Measurements from ENCODE around the gene CREB3. TPM values are rescaled to one million over a fixed set of nuclear protein-coding genes. Genes with fewer than 3 reads are reported as not detected.

Gene CREB3
- total and polyA plus RNA-seq, 9 of the 15 experiments (the other 6 are each of a cell fraction or from before 2014, with no cell fraction given): 5.7 to 18.3 (median 14.9) TPM

GRCh38 chr9:35732185-35732799, at the start of gene CREB3, which contains the start of gene TLN1 (continued):
- TF ChIP-seq ETS1 (conservative IDR thresholded peaks at IDR 0.05; ENCODE audit: control insufficient read depth, low read depth, low read length): 0 out of 2 replicates have a peak, but pooled peaks have one; percentile 40
- peak; percentile 92 for TF ChIP-seq ELF1 (tag; IDR thresholded peaks at IDR 0.05)
- no peak for TF ChIP-seq HMGXB4 (CRISPR knock-in tag; IDR thresholded peaks at IDR 0.05)
- TF ChIP-seq ZBTB11 (CRISPR knock-in tag; IDR thresholded peaks at IDR 0.05): peak; percentile 53 to 96 (median 79); a peak in 5 of 6 replicates
- peak in 1 of 2 experiments; percentile 64; a peak in 1 of 4 replicates for TF ChIP-seq UBTF (IDR thresholded peaks at IDR 0.05; ENCODE audit: borderline replicate concordance in 1 of 2, low read depth in 2 of 2, low read length in 2 of 2)
- peak; percentile 80 for TF ChIP-seq SP1 (CRISPR knock-in tag; IDR thresholded peaks at IDR 0.05)
- TF ChIP-seq ESRRB (CRISPR knock-in tag; IDR thresholded peaks at IDR 0.05; ENCODE audit: borderline replicate concordance): no peak
- TF ChIP-seq ZBTB12 (CRISPR knock-in tag; IDR thresholded peaks at IDR 0.05): peak; percentile 73
- TF ChIP-seq CTCFL (IDR thresholded peaks at IDR 0.05; ENCODE audit: borderline replicate concordance, insufficient read depth, low read depth, low read length, poor library complexity, severe bottlenecking): peak; percentile 88
- TF ChIP-seq GTF2B (IDR thresholded peaks at IDR 0.05; ENCODE audit: extremely low read depth, insufficient read length): no peak
- TF ChIP-seq ETV5 (CRISPR knock-in tag; IDR thresholded peaks at IDR 0.05; ENCODE audit: low read depth): peak; percentile 93
